Keratinocyte (primary cell): ENCODE measurements around the gene OR1E2. TPM values are rescaled to one million over a fixed set of nuclear protein-coding genes. Genes with fewer than 3 reads are reported as not detected.

ENCODE experiments used
- DNase-seq: peaks from one replicate; pipeline ENCODE4 v3.0.0-alpha.2; 2011; ENCODE audit warnings: low read depth, missing footprints, low spot score
- FAIRE-seq: peaks from 2 replicates; lab custom pipeline; 2011; peaks lifted over from hg19 to GRCh38; lab: Jason Lieb, UNC
- H2AFZ ChIP-seq: 2 replicates; pipeline ENCODE4 v1.6.0; 2012; ENCODE audit warnings: low read length, control low read depth, inconsistent platforms; ENCODE audit not compliant: control insufficient read depth
- H3K27ac ChIP-seq: 2 replicates; pipeline ENCODE4 v1.5.1; 2011; ENCODE audit warnings: low read length; ENCODE audit not compliant: control insufficient read depth, insufficient read depth
- H3K27me3 ChIP-seq: 3 replicates; pipeline ENCODE4 v1.6.0; 2011; ENCODE audit warnings: low read length; ENCODE audit not compliant: control insufficient read depth, insufficient read depth; ENCODE audit errors: extremely low read depth
- H3K36me3 ChIP-seq, 2 experiments: 2 replicates in 1 of 2; 3 replicates in 1 of 2; pipeline ENCODE4 v1.5.1; 2011; ENCODE audit warnings: low read length in 2 of 2, mild to moderate bottlenecking in 1 of 2; ENCODE audit not compliant: control insufficient read depth in 2 of 2, insufficient read depth in 2 of 2; ENCODE audit errors: extremely low read depth in 1 of 2
- H3K4me1 ChIP-seq: 3 replicates; pipeline ENCODE4 v1.5.1; 2011; ENCODE audit warnings: low read length; ENCODE audit not compliant: control insufficient read depth, insufficient read depth; ENCODE audit errors: extremely low read depth
- H3K4me2 ChIP-seq: 3 replicates; pipeline ENCODE4 v1.6.0; 2011; ENCODE audit warnings: low read depth, low read length; ENCODE audit not compliant: control insufficient read depth, insufficient read depth; ENCODE audit errors: extremely low read depth
- H3K4me3 ChIP-seq, 3 experiments: fragments of 200-600 bp in 1 of 3; sonication (generic) in 1 of 3; 2 replicates in 2 of 3; 3 replicates in 1 of 3; pipeline ENCODE4 v1.5.1; 2011 to 2016; ENCODE audit warnings: low read length in 3 of 3, mild to moderate bottlenecking in 3 of 3, control low read depth in 2 of 3, inconsistent platforms in 1 of 3, low read depth in 1 of 3, mixed read lengths in 1 of 3, mixed run types in 1 of 3, moderate library complexity in 1 of 3; ENCODE audit not compliant: control insufficient read depth in 2 of 3, insufficient read depth in 2 of 3; ENCODE audit errors: extremely low read depth in 1 of 3
- H3K79me2 ChIP-seq: 2 replicates; pipeline ENCODE4 v1.6.0; 2012; ENCODE audit warnings: low read length; ENCODE audit not compliant: control insufficient read depth, insufficient read depth
- H3K9ac ChIP-seq: 3 replicates; pipeline ENCODE4 v1.6.0; 2011; ENCODE audit warnings: low read length; ENCODE audit not compliant: control insufficient read depth, insufficient read depth; ENCODE audit errors: extremely low read depth
- H3K9me1 ChIP-seq: 3 replicates; pipeline ENCODE4 v1.6.0; 2011; ENCODE audit warnings: low read length; ENCODE audit not compliant: control insufficient read depth, insufficient read depth; ENCODE audit errors: extremely low read depth
- H3K9me3 ChIP-seq: 2 replicates; pipeline ENCODE4 v1.5.1; 2012; ENCODE audit warnings: low read depth, low read length; ENCODE audit not compliant: control insufficient read depth
- H4K20me1 ChIP-seq: 3 replicates; pipeline ENCODE4 v1.6.0; 2011; ENCODE audit warnings: low read length; ENCODE audit not compliant: control insufficient read depth, insufficient read depth; ENCODE audit errors: extremely low read depth
- CTCF ChIP-seq, 3 experiments: IDR thresholded peaks in 1 of 3; conservative IDR thresholded peaks in 1 of 3; optimal IDR thresholded peaks in 1 of 3; 2 replicates in 2 of 3; 3 replicates in 1 of 3; pipeline versions ENCODE3 to v1.5.1; 2011; ENCODE audit warnings: low read length in 3 of 3, mild to moderate bottlenecking in 3 of 3, moderate library complexity in 2 of 3, control low read depth in 1 of 3, inconsistent platforms in 1 of 3; ENCODE audit not compliant: insufficient read depth in 2 of 3; ENCODE audit errors: extremely low read depth in 1 of 3
- EZH2 ChIP-seq: IDR thresholded peaks from one replicate; pipeline ENCODE4 v1.6.1; 2012; ENCODE audit warnings: inconsistent platforms, mild to moderate bottlenecking, low read length, moderate library complexity
- dilution Hi-C: fragments of 300-500 bp; cut with MboI; formaldehyde crosslinking; loops from one replicate; pipeline ENCODE4 v1.7.0; 2020; ENCODE audit warnings: low sequenced_read_pairs; ENCODE audit not compliant: extremely low pct_ligation_motif_present
- polyA plus RNA-seq, 5 experiments: library from polyadenylated mRNA; depleted of rRNA in 3 of 5; stranded (reverse) in 3 of 5; stranded (forward) in 1 of 5; unstranded in 1 of 5; fragments of >200 nt; gene quantifications; 1 replicate in 1 of 5; 2 replicates in 3 of 5; 3 replicates in 1 of 5; pipeline versions ENCODE4 v1.2.1 to v1.2.3, GENCODE V29; 2011 to 2012; ENCODE audit warnings: missing spikeins in 2 of 5, low read depth in 1 of 5, low replicate concordance in 1 of 5

The OR1E2 gene
- polyA plus RNA-seq, 1 donor (not counting 4 experiments of a cell fraction or from before 2014, with no cell fraction given): not detected

GRCh38 chr17:3447625-3448024 lies 14.0 kb upstream of the OR1E2 start:
- no peaks in the 10 kb centered on the region for H3K27me3 ChIP-seq
- DNase-seq: no peak
- dilution Hi-C loops: no loop called here
- H3K4me1 ChIP-seq: peaks cover 2% of the 10 kb centered on the region
- H3K79me2 ChIP-seq: no peaks in the 10 kb centered on the region
- H2AFZ ChIP-seq: no peak overlapping the region
- peak in 1 of 3 experiments; percentile 45 for TF ChIP-seq CTCF (optimal IDR thresholded peaks at IDR 0.05 in 1 of 3, IDR thresholded peaks at IDR 0.05 in 1 of 3, conservative IDR thresholded peaks at IDR 0.05 in 1 of 3; ENCODE audit: extremely low read depth in 1 of 3, insufficient read depth in 2 of 3, low read length in 3 of 3)
- no peak for TF ChIP-seq EZH2
- no peak overlapping the region for H3K4me2 ChIP-seq
- H3K9ac ChIP-seq: no peak overlapping the region
- H3K36me3 ChIP-seq: no peaks in the 10 kb centered on the region
- no peaks in the 10 kb centered on the region for H3K9me1 ChIP-seq
- FAIRE-seq: no peak
- H3K4me3 ChIP-seq: no peak overlapping the region
- no peak overlapping the region for H3K27ac ChIP-seq
- H3K9me3 ChIP-seq: no peaks in the 10 kb centered on the region
- H4K20me1 ChIP-seq: no peaks in the 10 kb centered on the region

DNA sequence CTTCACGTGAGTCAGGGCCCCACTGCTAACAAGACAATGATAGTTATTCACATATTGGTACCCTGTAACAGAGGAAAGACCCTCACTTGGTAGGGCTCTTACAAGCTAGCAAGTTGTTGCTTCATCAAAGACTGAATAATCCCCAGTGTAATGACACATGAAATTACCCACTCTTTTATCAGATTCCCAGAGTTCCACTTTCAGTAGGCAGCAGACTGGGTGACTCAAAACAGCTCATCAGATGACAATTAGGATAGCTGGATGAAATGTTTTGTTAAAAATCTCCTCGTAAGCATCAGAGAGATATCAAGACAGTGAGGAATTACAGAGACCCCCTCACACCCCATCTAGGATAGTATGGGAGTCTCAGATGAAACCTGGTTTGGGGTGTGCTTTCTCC lies 6.8 kb upstream of the OR1E2 start:
- Histone ChIP-seq H3K27me3 (no peaks in the 10 kb centered on the region), H3K36me3 (no peaks in the 10 kb centered on the region), H3K9ac (no peak overlapping the region), H3K27ac (no peak overlapping the region), H3K79me2 (no peaks in the 10 kb centered on the region), H3K4me2 (no peak overlapping the region), H3K9me1 (no peaks in the 10 kb centered on the region), H3K4me3 (no peak overlapping the region), H3K9me3 (no peaks in the 10 kb centered on the region), H4K20me1 (no peaks in the 10 kb centered on the region), H3K4me1 (no peaks in the 10 kb centered on the region), H2AFZ (no peak overlapping the region)
- TF ChIP-seq CTCF (optimal IDR thresholded peaks at IDR 0.05 in 1 of 3, IDR thresholded peaks at IDR 0.05 in 1 of 3, conservative IDR thresholded peaks at IDR 0.05 in 1 of 3; ENCODE audit: extremely low read depth in 1 of 3, insufficient read depth in 2 of 3, low read length in 3 of 3): no peak
- no peak for TF ChIP-seq EZH2
- FAIRE-seq (no peak), DNase-seq (no peak)
- dilution Hi-C loops: no loop called here
